Astrocyte (in vitro differentiated cells and primary cell): ENCODE results near the gene HOXC9. TPM values are rescaled to one million over a fixed set of nuclear protein-coding genes. Genes with fewer than 3 reads are reported as not detected.

ENCODE experiments used
- DNase-seq: peaks from one replicate; pipeline ENCODE4 v3.0.0-alpha.2; 2010; ENCODE audit warnings: low read depth
- FAIRE-seq: peaks from 2 replicates; lab custom pipeline; 2011; peaks lifted over from hg19 to GRCh38; lab: Jason Lieb, UNC
- H2AFZ ChIP-seq: 2 replicates; pipeline ENCODE4 v1.6.0; 2012; ENCODE audit warnings: low read depth, low read length, inconsistent platforms
- H3K27ac ChIP-seq: 2 replicates; pipeline ENCODE4 v1.5.1; 2011; ENCODE audit warnings: low read depth, low read length, inconsistent platforms
- H3K27me3 ChIP-seq: 2 replicates; pipeline ENCODE4 v1.6.0; 2011; ENCODE audit warnings: low read length, inconsistent platforms; ENCODE audit not compliant: insufficient read depth
- H3K36me3 ChIP-seq: 2 replicates; pipeline ENCODE4 v1.5.1; 2011; ENCODE audit warnings: low read length, inconsistent platforms; ENCODE audit not compliant: insufficient read depth
- H3K4me1 ChIP-seq: 2 replicates; pipeline ENCODE4 v1.5.1; 2011; ENCODE audit warnings: low read length, inconsistent platforms; ENCODE audit not compliant: insufficient read depth
- H3K4me2 ChIP-seq: 2 replicates; pipeline ENCODE4 v1.6.0; 2012; ENCODE audit warnings: low read length, inconsistent platforms
- H3K4me3 ChIP-seq: 2 replicates; pipeline ENCODE4 v1.5.1; 2011; ENCODE audit warnings: low read depth, mild to moderate bottlenecking, low read length, inconsistent platforms; ENCODE audit not compliant: insufficient read depth
- H3K79me2 ChIP-seq: 2 replicates; pipeline ENCODE4 v1.6.0; 2012; ENCODE audit warnings: mild to moderate bottlenecking, low read length, inconsistent platforms; ENCODE audit not compliant: insufficient read depth
- H3K9ac ChIP-seq: 2 replicates; pipeline ENCODE4 v1.6.0; 2012; ENCODE audit warnings: mild to moderate bottlenecking, low read length, inconsistent platforms
- H3K9me3 ChIP-seq: 2 replicates; pipeline ENCODE4 v1.5.1; 2012; ENCODE audit warnings: low read depth, mild to moderate bottlenecking, low read length, inconsistent platforms; ENCODE audit not compliant: insufficient read depth
- H4K20me1 ChIP-seq: 2 replicates; pipeline ENCODE4 v1.6.0; 2012; ENCODE audit warnings: low read length, inconsistent platforms; ENCODE audit not compliant: insufficient read depth
- H3K27ac Mint-ChIP-seq: one replicate; pipeline ENCODE4 v1.8.0; 2021; ENCODE audit warnings: mild to moderate bottlenecking, mixed read lengths; ENCODE audit not compliant: unreplicated experiment
- H3K27me3 Mint-ChIP-seq: one replicate; pipeline ENCODE4 v1.8.0; 2021; ENCODE audit warnings: low read depth, mixed read lengths; ENCODE audit not compliant: unreplicated experiment
- H3K36me3 Mint-ChIP-seq: one replicate; pipeline ENCODE4 v1.8.0; 2021; ENCODE audit warnings: low read depth, mixed read lengths; ENCODE audit not compliant: unreplicated experiment
- H3K4me1 Mint-ChIP-seq: one replicate; pipeline ENCODE4 v1.8.0; 2021; ENCODE audit warnings: low read depth, mixed read lengths; ENCODE audit not compliant: unreplicated experiment
- H3K4me3 Mint-ChIP-seq: one replicate; pipeline ENCODE4 v1.8.0; 2021; ENCODE audit warnings: mild to moderate bottlenecking, moderate library complexity, mixed read lengths; ENCODE audit not compliant: unreplicated experiment
- H3K9me3 Mint-ChIP-seq: one replicate; pipeline ENCODE4 v1.8.0; 2021; ENCODE audit warnings: mild to moderate bottlenecking, mixed read lengths; ENCODE audit not compliant: unreplicated experiment
- CTCF ChIP-seq: IDR thresholded peaks from 2 replicates; pipeline ENCODE4 v1.5.1; 2011; ENCODE audit warnings: low read depth, mild to moderate bottlenecking, inconsistent platforms, low read length, moderate library complexity; ENCODE audit not compliant: insufficient read depth
- EZH2 ChIP-seq: IDR thresholded peaks from 2 replicates; pipeline ENCODE4 v1.6.1; 2012; ENCODE audit warnings: mild to moderate bottlenecking, low read length, inconsistent platforms; ENCODE audit not compliant: insufficient read depth
- total RNA-seq: library from RNA; stranded (reverse); gene quantifications from 2 replicates; pipeline ENCODE4 v1.2.1, GENCODE V29; 2021

HOXC9 gene
- total RNA-seq, 1 donor from 2014 or later, result not detected

DNA sequence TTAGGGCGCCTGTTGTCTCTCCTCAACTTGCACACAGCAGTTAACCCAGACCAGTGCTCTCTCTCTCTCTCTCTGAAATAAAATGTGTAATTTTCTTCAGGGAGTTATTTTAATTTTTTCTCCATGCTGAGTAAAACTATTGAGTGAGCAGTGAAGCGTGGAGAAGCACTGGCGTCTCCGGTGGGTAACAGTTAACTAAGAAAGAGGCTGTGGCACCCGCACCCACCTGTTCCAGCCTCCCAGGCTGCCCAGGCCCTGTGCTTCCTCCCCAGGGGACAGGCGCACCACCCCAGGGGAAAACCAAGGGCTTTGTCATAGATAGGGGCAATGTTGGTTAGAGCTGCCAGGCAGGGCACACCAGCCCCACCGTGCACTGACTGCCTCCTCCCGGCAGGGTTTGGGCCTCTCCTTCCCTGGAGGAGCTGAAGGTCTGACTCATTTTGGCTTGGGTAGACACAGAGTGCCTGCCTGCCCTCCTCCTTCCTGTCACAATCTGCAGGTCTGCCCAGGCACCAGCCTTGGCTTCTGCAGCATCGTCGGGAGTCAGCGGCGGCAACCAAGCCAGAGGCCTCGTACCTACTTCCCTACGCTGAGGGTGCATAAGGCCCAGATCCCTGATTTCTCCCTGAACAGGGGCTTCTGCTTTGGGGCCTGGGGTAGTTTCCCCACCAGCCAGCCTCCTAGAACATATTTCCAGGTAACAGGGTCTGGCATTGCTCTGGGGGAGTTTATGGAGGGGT lies 36.8 kb downstream of the HOXC9 start:
- FAIRE-seq, result no peak
- Mint-ChIP-seq H3K4me1 (no peaks in the 10 kb centered on the region), H3K27ac (no peak overlapping the region), H3K36me3 (peaks cover 2% of the 10 kb centered on the region), H3K4me3 (no peak overlapping the region), H3K9me3 (peaks cover 30% of the 10 kb centered on the region), H3K27me3 (peaks cover 88% of the 10 kb centered on the region)
- H3K27ac ChIP-seq, result no peak overlapping the region
- TF ChIP-seq CTCF (no peak), EZH2 (peak; percentile 30)
- H3K4me2 ChIP-seq, result no peak overlapping the region
- no peaks in the 10 kb centered on the region for H3K79me2 ChIP-seq
- H3K9me3 ChIP-seq, result peaks cover 10% of the 10 kb centered on the region
- H3K4me1 ChIP-seq, result no peaks in the 10 kb centered on the region
- H3K36me3 ChIP-seq, result no peaks in the 10 kb centered on the region
- H4K20me1 ChIP-seq, result no peaks in the 10 kb centered on the region
- peaks cover 74% of the 10 kb centered on the region for H3K27me3 ChIP-seq
- no peak overlapping the region for H3K9ac ChIP-seq
- no peak for DNase-seq
- H2AFZ ChIP-seq, result no peak overlapping the region
- no peak overlapping the region for H3K4me3 ChIP-seq

DNA sequence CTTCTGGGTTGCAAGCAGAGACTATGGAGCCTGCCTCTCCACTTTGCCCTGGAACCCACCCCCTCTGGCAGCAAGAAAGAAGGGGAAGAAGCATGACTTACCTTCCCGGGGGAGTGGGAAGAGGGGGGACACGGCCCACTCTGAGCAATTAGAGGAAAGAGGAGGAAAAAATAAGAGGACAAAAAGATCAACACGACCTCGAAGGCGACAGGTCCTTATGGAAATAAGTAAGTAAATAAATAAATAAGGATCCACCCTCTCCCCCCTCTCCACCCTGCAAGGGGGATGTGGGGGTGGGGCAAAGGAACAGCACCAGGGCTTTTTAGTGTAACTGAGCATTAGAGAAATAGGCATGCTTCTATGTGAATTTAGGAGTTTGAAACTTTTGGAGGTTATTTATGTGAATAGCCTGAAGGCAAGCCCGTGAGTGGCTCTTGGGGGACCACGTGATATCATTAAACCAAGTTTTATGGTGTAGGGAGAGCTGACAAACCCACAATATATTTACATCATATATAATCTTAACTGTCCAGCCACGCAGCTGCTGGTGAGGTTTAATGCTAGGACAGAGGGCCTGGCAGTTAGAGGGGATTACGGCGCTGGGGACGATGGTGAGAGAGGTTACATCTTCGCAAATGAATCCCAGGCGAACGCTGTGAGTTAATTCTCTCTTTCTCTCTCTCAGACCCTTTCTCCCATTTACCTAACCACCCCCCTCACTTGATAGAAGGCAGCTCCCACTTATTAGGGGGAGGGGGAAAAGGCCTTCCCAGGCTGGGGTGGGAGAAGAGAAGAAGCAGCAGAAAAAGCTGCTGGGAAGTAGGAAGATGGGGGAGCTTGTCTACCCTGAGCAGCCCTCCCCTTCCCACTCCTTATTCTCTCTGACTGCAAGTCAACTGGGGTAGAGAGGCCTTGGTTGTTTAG lies 37.7 kb downstream of the HOXC9 start:
- Histone ChIP-seq H3K9me3 (peaks cover 3% of the 10 kb centered on the region), H4K20me1 (no peaks in the 10 kb centered on the region), H3K27ac (no peak overlapping the region), H3K4me1 (no peaks in the 10 kb centered on the region), H3K4me3 (no peak overlapping the region), H2AFZ (no peak overlapping the region), H3K9ac (no peak overlapping the region), H3K27me3 (peaks cover 72% of the 10 kb centered on the region), H3K4me2 (no peak overlapping the region), H3K79me2 (no peaks in the 10 kb centered on the region), H3K36me3 (no peaks in the 10 kb centered on the region)
- Mint-ChIP-seq H3K9me3 (peaks cover 24% of the 10 kb centered on the region), H3K36me3 (peaks cover 2% of the 10 kb centered on the region), H3K4me1 (no peaks in the 10 kb centered on the region), H3K4me3 (no peak overlapping the region), H3K27ac (no peak overlapping the region), H3K27me3 (peaks cover 88% of the 10 kb centered on the region)
- TF ChIP-seq CTCF, result no peak
- FAIRE-seq (no peak), DNase-seq (no peak)
